Measurements from ENCODE around the gene IDH3B.

Gene IDH3B

DNA sequence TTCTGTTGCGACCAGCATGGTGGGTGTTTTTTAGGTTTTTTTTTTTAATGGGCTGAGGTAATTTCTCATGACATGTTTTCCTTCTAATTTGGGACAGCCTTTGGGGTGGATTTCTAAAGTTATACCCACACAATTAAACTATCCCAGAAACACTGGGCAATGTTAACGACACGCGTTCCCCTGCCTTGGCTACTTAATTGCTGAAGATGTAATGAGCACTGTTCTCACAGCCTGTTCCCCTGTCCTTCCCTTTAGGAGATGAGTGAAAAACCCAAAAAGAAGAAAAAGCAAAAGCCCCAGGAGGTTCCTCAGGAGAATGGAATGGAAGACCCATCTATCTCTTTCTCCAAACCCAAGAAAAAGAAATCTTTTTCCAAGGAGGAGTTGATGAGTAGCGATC lies 6.3 kb downstream of the IDH3B start:
- H3K27ac ChIP-seq (ENCODE audit: low read depth, low read length, poor library complexity, severe bottlenecking), result no peak overlapping the region
- peaks cover 7% of the 10 kb centered on the region; the same call in 1 of the 2 replicates for H3F3A ChIP-seq (ENCODE audit: insufficient read depth, low read length)
- no peaks in the 10 kb centered on the region for H3K27me3 ChIP-seq (ENCODE audit: insufficient read depth, low read length)
- no peaks in the 10 kb centered on the region for H3K9me2 ChIP-seq (ENCODE audit: low read depth, low read length)
- H3K79me2 ChIP-seq (ENCODE audit: insufficient read depth, low read length), result peaks cover 17% of the 10 kb centered on the region
- H3K9me3 ChIP-seq (ENCODE audit: low read length), result no peaks in the 10 kb centered on the region
- no peak overlapping the region for H3K9ac ChIP-seq (ENCODE audit: low read length)
- peaks cover 93% of the 10 kb centered on the region for H3K36me3 ChIP-seq (ENCODE audit: insufficient read depth, low read length)
- H4K20me1 ChIP-seq (ENCODE audit: insufficient read depth, low read length), result 0 out of 2 replicates have a peak, but pooled peaks cover 2% of the 10 kb centered on the region
- no peak overlapping the region for H3K4me3 ChIP-seq (ENCODE audit: low read depth, low read length, poor library complexity, severe bottlenecking)
- TF ChIP-seq, protein P1, sequence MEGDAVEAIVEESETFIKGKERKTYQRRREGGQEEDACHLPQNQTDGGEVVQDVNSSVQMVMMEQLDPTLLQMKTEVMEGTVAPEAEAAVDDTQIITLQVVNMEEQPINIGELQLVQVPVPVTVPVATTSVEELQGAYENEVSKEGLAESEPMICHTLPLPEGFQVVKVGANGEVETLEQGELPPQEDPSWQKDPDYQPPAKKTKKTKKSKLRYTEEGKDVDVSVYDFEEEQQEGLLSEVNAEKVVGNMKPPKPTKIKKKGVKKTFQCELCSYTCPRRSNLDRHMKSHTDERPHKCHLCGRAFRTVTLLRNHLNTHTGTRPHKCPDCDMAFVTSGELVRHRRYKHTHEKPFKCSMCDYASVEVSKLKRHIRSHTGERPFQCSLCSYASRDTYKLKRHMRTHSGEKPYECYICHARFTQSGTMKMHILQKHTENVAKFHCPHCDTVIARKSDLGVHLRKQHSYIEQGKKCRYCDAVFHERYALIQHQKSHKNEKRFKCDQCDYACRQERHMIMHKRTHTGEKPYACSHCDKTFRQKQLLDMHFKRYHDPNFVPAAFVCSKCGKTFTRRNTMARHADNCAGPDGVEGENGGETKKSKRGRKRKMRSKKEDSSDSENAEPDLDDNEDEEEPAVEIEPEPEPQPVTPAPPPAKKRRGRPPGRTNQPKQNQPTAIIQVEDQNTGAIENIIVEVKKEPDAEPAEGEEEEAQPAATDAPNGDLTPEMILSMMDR (IDR thresholded peaks at IDR 0.05; ENCODE audit: low read length), result no peak
- no peak for TF ChIP-seq EZH2 (IDR thresholded peaks at IDR 0.05; ENCODE audit: borderline replicate concordance, low read length)
- no peak overlapping the region for H2AFZ ChIP-seq (ENCODE audit: low read length)
- no peak overlapping the region for H3K4me2 ChIP-seq (ENCODE audit: low read length)
- peaks cover 25% of the 10 kb centered on the region for H3K4me1 ChIP-seq (ENCODE audit: insufficient read depth, low read length, severe bottlenecking)

- H3K79me2 ChIP-seq (ENCODE audit: insufficient read depth, low read length), result peaks cover 18% of the 10 kb centered on the region
- H3K9me3 ChIP-seq (ENCODE audit: low read length), result no peaks in the 10 kb centered on the region
- H3K9me2 ChIP-seq (ENCODE audit: low read depth, low read length), result no peaks in the 10 kb centered on the region
- H3K27me3 ChIP-seq (ENCODE audit: insufficient read depth, low read length), result no peaks in the 10 kb centered on the region
- no peak overlapping the region for H3K27ac ChIP-seq (ENCODE audit: low read depth, low read length, poor library complexity, severe bottlenecking)
- no peak overlapping the region for H2AFZ ChIP-seq (ENCODE audit: low read length)
- peaks cover 25% of the 10 kb centered on the region for H3K4me1 ChIP-seq (ENCODE audit: insufficient read depth, low read length, severe bottlenecking)
- H3K4me2 ChIP-seq (ENCODE audit: low read length), result no peak overlapping the region
- no peak overlapping the region for H3K9ac ChIP-seq (ENCODE audit: low read length)
- H3F3A ChIP-seq (ENCODE audit: insufficient read depth, low read length), result peaks cover 7% of the 10 kb centered on the region; the same call in 1 of the 2 replicates
- H3K36me3 ChIP-seq (ENCODE audit: insufficient read depth, low read length), result peaks cover 91% of the 10 kb centered on the region
- H4K20me1 ChIP-seq (ENCODE audit: insufficient read depth, low read length), result 0 out of 2 replicates have a peak, but pooled peaks cover 2% of the 10 kb centered on the region
- TF ChIP-seq EZH2 (IDR thresholded peaks at IDR 0.05; ENCODE audit: borderline replicate concordance, low read length), result no peak
- TF ChIP-seq, protein P1 (IDR thresholded peaks at IDR 0.05; ENCODE audit: low read length), result no peak
- no peak overlapping the region for H3K4me3 ChIP-seq (ENCODE audit: low read depth, low read length, poor library complexity, severe bottlenecking)
These were observed 6.8 kb downstream of the IDH3B start for GRCh38 chr20:2657241-2657640.

- no peak for TF ChIP-seq EZH2 (IDR thresholded peaks at IDR 0.05; ENCODE audit: borderline replicate concordance, low read length)
- TF ChIP-seq, protein P1 (IDR thresholded peaks at IDR 0.05; ENCODE audit: low read length), result no peak
- no peaks in the 10 kb centered on the region for H3K27me3 ChIP-seq (ENCODE audit: insufficient read depth, low read length)
- H3K9me3 ChIP-seq (ENCODE audit: low read length), result no peaks in the 10 kb centered on the region
- H3F3A ChIP-seq (ENCODE audit: insufficient read depth, low read length), result peaks cover 7% of the 10 kb centered on the region; the same call in 1 of the 2 replicates
- H3K9me2 ChIP-seq (ENCODE audit: low read depth, low read length), result no peaks in the 10 kb centered on the region
- H3K4me1 ChIP-seq (ENCODE audit: insufficient read depth, low read length, severe bottlenecking), result peaks cover 26% of the 10 kb centered on the region
- no peak overlapping the region for H3K4me2 ChIP-seq (ENCODE audit: low read length)
- no peak overlapping the region for H2AFZ ChIP-seq (ENCODE audit: low read length)
- H4K20me1 ChIP-seq (ENCODE audit: insufficient read depth, low read length), result 0 out of 2 replicates have a peak, but pooled peaks cover 2% of the 10 kb centered on the region
- H3K27ac ChIP-seq (ENCODE audit: low read depth, low read length, poor library complexity, severe bottlenecking), result no peak overlapping the region
- H3K79me2 ChIP-seq (ENCODE audit: insufficient read depth, low read length), result peaks cover 19% of the 10 kb centered on the region
- no peak overlapping the region for H3K4me3 ChIP-seq (ENCODE audit: low read depth, low read length, poor library complexity, severe bottlenecking)
- no peak overlapping the region for H3K9ac ChIP-seq (ENCODE audit: low read length)
- H3K36me3 ChIP-seq (ENCODE audit: insufficient read depth, low read length), result peaks cover 84% of the 10 kb centered on the region
These were observed 7.4 kb downstream of the IDH3B start for GRCh38 chr20:2656471-2657117.

Measured in OCI-LY1 (cell line).